Naive B cell (primary cell): ENCODE results near the gene UMOD. TPM values are rescaled to one million over a fixed set of nuclear protein-coding genes. Genes with fewer than 3 reads are reported as not detected.
"Not testable (repeated sequence)": the region's sequence is repeated elsewhere in the genome, so short reads cannot be mapped to it uniquely, and the experiment has no call there.

Experiments used
- ATAC-seq, 2 donors: fragments of 150-1000 bp; cut with Tn5 transposase; 2 replicates each; pipeline ENCODE4 v1.10.0; 2021; ENCODE audit warnings: low read depth in 2 of 2, mild to moderate bottlenecking in 2 of 2, moderate library complexity in 2 of 2
- DNase-seq: peaks from one replicate; pipeline ENCODE4 v3.0.0; 2022
- H3K27ac Mint-ChIP-seq, 6 donors: one replicate each; pipeline ENCODE4 v1.8.0; 2020 to 2022; ENCODE audit warnings: mild to moderate bottlenecking in 6 of 6, mixed read lengths in 6 of 6, moderate library complexity in 5 of 6, inconsistent platforms in 2 of 6
- H3K27me3 Mint-ChIP-seq, 3 donors: one replicate each; pipeline ENCODE4 v1.8.0; 2021 to 2022; ENCODE audit warnings: mixed read lengths in 3 of 3, mild to moderate bottlenecking in 1 of 3
- H3K36me3 Mint-ChIP-seq, 2 donors: one replicate each; pipeline ENCODE4 v1.8.0; 2020 to 2022; ENCODE audit warnings: mixed read lengths in 2 of 2, inconsistent platforms in 1 of 2, mild to moderate bottlenecking in 1 of 2
- H3K4me1 Mint-ChIP-seq, 3 donors: one replicate each; pipeline ENCODE4 v1.8.0; 2020 to 2022; ENCODE audit warnings: mixed read lengths in 3 of 3, inconsistent platforms in 1 of 3, mild to moderate bottlenecking in 1 of 3, moderate library complexity in 1 of 3
- H3K4me3 Mint-ChIP-seq, 8 donors: one replicate each; pipeline ENCODE4 v1.8.0; 2020 to 2022; ENCODE audit warnings: mild to moderate bottlenecking in 8 of 8, mixed read lengths in 8 of 8, moderate library complexity in 8 of 8, inconsistent platforms in 2 of 8
- H3K9me3 Mint-ChIP-seq, 7 donors: one replicate each; pipeline ENCODE4 v1.8.0; 2020 to 2022; ENCODE audit warnings: mixed read lengths in 7 of 7, mild to moderate bottlenecking in 5 of 7, inconsistent platforms in 2 of 7, moderate library complexity in 1 of 7
- polyA plus RNA-seq, 6 donors: library from polyadenylated mRNA; unstranded; fragments of 300-500 nt; fragmentation: Illumina TruSeq; gene quantifications; one replicate each; pipeline ENCODE4 v1.2.3, GENCODE V29; 2021; ENCODE audit warnings: low read depth in 6 of 6

UMOD gene
- polyA plus RNA-seq, 6 donors from 2014 or later: not detected

DNA sequence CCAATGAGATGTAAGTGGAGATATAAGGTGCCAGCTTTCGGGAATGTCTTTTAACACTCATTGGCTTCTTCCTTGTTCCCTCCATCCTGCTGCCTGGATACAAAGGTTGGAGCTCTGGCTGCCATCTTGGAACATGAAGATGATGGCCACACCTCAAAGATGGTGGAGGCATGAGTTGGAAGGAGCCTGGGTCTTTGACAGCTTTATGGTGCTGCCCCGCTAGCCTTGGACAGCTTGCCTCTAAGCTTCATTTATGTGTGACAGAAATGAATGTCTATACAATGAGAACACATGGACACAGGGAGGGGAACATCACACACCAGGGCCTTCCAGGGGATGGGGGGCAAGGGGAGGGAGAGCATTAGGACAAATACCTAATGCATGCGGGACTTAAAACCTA is 38.8 kb downstream of the UMOD start:
- H3K27me3 Mint-ChIP-seq: peaks cover 9 to 10% (median 9%) of the 10 kb centered on the region in 3 donors
- H3K27ac Mint-ChIP-seq: no peak overlapping the region
- H3K4me3 Mint-ChIP-seq: no peak overlapping the region
- no peaks in the 10 kb centered on the region for H3K9me3 Mint-ChIP-seq
- no peaks in the 10 kb centered on the region for H3K36me3 Mint-ChIP-seq
- no peaks in the 10 kb centered on the region for H3K4me1 Mint-ChIP-seq
- DNase-seq (no peak), ATAC-seq (no peak)

DNA sequence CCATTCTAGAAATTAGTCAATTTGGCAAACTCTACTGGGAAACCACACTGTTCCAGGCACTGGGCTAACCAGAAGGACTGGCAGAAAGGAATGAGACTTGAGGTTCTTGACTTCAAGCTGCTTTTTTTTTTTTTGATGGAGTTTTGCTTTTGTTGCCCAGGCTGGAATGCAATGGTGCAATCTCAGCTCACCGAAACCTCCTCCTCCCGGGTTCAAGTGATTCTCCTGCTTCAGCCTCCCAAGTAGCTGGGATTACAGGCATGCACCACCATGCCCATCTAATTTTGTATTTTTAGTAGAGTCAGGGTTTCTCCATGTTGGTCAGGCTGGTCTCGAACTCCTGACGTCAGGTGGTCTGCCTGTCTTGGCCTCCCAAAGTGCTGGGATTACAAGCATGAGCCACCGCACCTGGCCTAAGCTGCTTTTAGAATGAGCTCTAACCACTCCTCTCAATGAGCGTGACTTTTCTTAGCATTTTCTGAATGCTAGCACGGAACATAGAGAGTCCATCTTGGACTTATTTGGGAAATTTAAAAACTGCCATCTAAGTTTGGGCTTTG is 39.9 kb downstream of the UMOD start:
- not testable (repeated sequence) for DNase-seq, H3K27ac Mint-ChIP-seq, H3K4me1 Mint-ChIP-seq, H3K4me3 Mint-ChIP-seq, ATAC-seq, H3K9me3 Mint-ChIP-seq, H3K36me3 Mint-ChIP-seq
- peaks cover 9 to 15% (median 10%) of the 10 kb centered on the region in 3 donors for H3K27me3 Mint-ChIP-seq

GRCh38 chr16:20311548-20311947 is 41.0 kb downstream of the UMOD start:
- ATAC-seq: no peak
- no peaks in the 10 kb centered on the region for H3K36me3 Mint-ChIP-seq
- H3K9me3 Mint-ChIP-seq: no peaks in the 10 kb centered on the region
- no peak overlapping the region for H3K4me3 Mint-ChIP-seq
- H3K4me1 Mint-ChIP-seq: no peaks in the 10 kb centered on the region
- no peak for DNase-seq
- H3K27ac Mint-ChIP-seq: no peak overlapping the region
- H3K27me3 Mint-ChIP-seq: peaks cover 9% of the 10 kb centered on the region in 3 donors

GRCh38 chr16:20310421-20311395 is 41.8 kb downstream of the UMOD start:
- Mint-ChIP-seq H3K27ac (no peak overlapping the region), H3K9me3 (no peaks in the 10 kb centered on the region), H3K4me1 (no peaks in the 10 kb centered on the region), H3K4me3 (no peak overlapping the region), H3K27me3 (peaks cover 9 to 12% (median 11%) of the 10 kb centered on the region in 3 donors), H3K36me3 (no peaks in the 10 kb centered on the region)
- ATAC-seq (no peak), DNase-seq (no peak)

DNA sequence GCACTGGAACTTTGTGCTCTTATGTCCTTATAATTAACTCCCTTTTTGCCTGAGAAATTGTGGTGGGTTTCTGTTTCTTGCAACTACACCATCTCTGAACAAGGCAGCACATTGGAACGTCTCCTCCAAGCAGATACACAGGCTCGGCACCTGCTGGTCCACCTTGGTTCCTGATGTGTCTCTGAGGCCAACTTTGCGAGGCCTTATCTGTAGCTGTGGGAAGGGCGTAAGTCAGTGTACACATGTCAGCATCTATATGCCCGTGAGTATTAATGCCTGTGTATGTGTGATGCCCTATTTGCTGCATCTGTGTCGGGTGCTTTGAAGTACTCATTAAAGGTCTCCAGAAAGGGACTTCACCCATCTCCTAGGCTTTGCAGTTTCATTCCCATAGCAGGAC is 42.7 kb downstream of the UMOD start:
- ATAC-seq (no peak), DNase-seq (no peak)
- Mint-ChIP-seq H3K27me3 (peaks cover 9 to 17% (median 12%) of the 10 kb centered on the region in 3 donors), H3K9me3 (no peaks in the 10 kb centered on the region), H3K4me1 (no peaks in the 10 kb centered on the region), H3K27ac (no peak overlapping the region), H3K4me3 (no peak overlapping the region), H3K36me3 (no peaks in the 10 kb centered on the region)

DNA sequence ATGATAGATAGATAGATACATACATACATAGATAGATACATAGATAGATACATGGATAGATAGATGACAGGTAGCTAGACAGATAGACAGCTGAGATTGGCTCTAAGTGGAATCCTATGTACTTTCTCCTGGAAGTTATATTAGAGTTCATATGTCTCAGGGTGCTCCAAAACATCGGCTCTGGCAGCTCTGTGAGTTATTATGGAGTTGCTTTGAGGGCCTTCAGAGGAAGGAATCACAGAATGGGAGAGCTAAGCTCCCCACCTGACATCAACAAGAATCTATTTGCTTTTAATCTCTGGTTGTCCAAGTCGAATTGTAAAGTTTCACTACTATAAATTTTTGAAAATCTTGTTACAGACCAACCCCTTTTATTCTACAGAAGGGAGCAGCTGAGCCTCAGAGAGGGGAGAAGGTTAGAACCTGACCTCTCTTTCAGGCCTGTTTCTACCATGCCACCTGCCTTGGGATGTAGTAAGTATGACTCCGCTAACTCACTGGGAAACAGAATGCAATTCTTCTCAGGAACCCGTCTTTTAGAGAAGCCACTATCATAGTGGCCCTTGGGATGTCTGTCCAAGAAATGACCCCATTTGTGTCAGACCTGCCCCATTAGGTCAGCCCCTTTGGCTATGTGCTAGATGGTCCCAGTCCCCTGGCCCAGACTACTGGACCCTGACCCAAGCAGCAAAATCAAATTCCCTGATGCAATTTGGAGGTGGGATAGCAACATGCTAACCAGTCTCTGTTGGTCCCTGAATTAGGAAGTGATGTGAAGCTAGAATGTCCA is 43.5 kb downstream of the UMOD start:
- no peak overlapping the region for H3K4me3 Mint-ChIP-seq
- no peaks in the 10 kb centered on the region for H3K36me3 Mint-ChIP-seq
- H3K9me3 Mint-ChIP-seq: no peaks in the 10 kb centered on the region
- no peak overlapping the region for H3K27ac Mint-ChIP-seq
- H3K27me3 Mint-ChIP-seq: peaks cover 9 to 17% (median 12%) of the 10 kb centered on the region in 3 donors
- ATAC-seq: no peak
- no peak for DNase-seq
- no peaks in the 10 kb centered on the region for H3K4me1 Mint-ChIP-seq

DNA sequence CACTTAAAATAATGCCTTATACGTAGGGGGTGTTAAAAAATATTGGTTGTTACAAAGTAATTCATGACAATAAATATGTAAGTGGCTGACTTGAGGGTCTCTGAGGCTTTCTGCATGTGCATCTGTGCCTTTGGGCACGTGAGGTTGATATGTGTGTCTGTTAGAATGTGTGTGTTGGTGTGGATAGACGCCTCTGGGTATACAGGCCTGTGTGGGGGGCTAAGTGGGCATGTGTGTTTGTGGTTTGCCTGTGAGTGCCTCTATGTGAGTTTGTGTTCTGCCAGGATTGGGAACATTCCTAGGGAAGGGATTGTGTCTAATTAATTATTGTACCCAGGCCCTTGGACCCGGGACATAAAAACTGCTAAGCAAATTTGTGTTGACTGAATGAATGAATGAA is 44.2 kb downstream of the UMOD start:
- peaks cover 8 to 15% (median 12%) of the 10 kb centered on the region in 3 donors for H3K27me3 Mint-ChIP-seq
- no peak overlapping the region for H3K27ac Mint-ChIP-seq
- DNase-seq (no peak), ATAC-seq (no peak)
- no peaks in the 10 kb centered on the region for H3K36me3 Mint-ChIP-seq
- no peak overlapping the region for H3K4me3 Mint-ChIP-seq
- no peaks in the 10 kb centered on the region for H3K9me3 Mint-ChIP-seq
- no peaks in the 10 kb centered on the region for H3K4me1 Mint-ChIP-seq

- Mint-ChIP-seq H3K27ac (no peak overlapping the region), H3K9me3 (no peaks in the 10 kb centered on the region), H3K36me3 (no peaks in the 10 kb centered on the region), H3K4me3 (no peak overlapping the region), H3K27me3 (peaks cover 10 to 12% (median 12%) of the 10 kb centered on the region in 3 donors), H3K4me1 (no peaks in the 10 kb centered on the region)
- no peak for ATAC-seq
- no peak for DNase-seq
Observed at GRCh38 chr16:20307791-20308190, 44.7 kb downstream of the UMOD start.

GRCh38 chr16:20307240-20307671 is 45.3 kb downstream of the UMOD start:
- Mint-ChIP-seq H3K4me3 (no peak overlapping the region), H3K27me3 (peaks cover 10 to 12% (median 12%) of the 10 kb centered on the region in 3 donors), H3K27ac (no peak overlapping the region), H3K9me3 (no peaks in the 10 kb centered on the region), H3K36me3 (no peaks in the 10 kb centered on the region), H3K4me1 (no peaks in the 10 kb centered on the region)
- ATAC-seq: no peak
- no peak for DNase-seq

DNA sequence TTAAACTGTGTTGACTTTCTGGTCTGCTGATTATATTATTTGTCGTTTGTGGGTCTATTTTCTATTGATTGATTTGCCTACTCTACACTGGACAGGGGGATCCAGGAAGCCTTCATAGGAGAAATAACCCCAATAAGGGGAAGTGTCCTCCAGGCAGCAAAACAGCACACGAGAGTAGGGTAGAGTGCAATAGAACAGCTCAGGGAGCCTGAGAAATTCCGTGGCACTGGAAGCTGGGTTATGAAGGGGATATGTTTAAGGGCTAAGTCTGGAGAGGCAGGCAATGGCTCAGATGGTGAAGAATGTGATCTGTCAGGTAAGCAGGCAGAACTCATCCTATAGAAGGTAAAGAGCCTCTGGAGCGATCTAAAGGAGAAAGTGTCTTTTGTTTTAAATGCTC is 46.1 kb downstream of the UMOD start:
- Mint-ChIP-seq H3K36me3 (no peaks in the 10 kb centered on the region), H3K4me1 (no peaks in the 10 kb centered on the region), H3K27me3 (peaks cover 10 to 12% (median 12%) of the 10 kb centered on the region in 3 donors), H3K27ac (no peak overlapping the region), H3K4me3 (no peak overlapping the region), H3K9me3 (no peaks in the 10 kb centered on the region)
- no peak for ATAC-seq
- no peak for DNase-seq

DNA sequence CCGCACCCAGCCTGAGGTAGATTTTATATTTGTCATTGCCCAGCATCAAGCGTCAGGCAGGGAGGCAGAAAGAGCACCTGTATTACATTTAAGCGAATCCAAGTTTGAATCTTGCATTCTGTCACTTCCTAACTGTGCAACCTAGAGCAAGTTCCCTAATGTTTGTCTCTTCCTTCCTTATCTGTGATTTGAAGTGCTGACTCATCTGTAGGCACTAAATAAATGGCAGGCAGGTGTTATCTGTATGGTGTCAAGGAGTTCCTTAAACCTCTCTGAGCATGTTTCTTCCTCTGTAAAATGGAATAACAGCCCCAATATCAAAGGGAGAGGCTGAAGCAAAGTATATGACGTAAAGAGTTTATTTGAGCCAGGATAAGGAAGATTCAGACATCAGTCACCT is 49.5 kb downstream of the UMOD start:
- Mint-ChIP-seq H3K27me3 (peaks cover 22 to 35% (median 27%) of the 10 kb centered on the region in 3 donors), H3K9me3 (peaks cover 0 to 7% (median under 1%) of the 10 kb centered on the region in 7 donors), H3K4me1 (no peaks in the 10 kb centered on the region), H3K36me3 (no peaks in the 10 kb centered on the region), H3K27ac (no peak overlapping the region), H3K4me3 (no peak overlapping the region)
- DNase-seq (no peak), ATAC-seq (no peak)

- H3K9me3 Mint-ChIP-seq: peaks cover 0 to 7% (median 3%) of the 10 kb centered on the region in 7 donors
- no peaks in the 10 kb centered on the region for H3K36me3 Mint-ChIP-seq
- no peak overlapping the region for H3K4me3 Mint-ChIP-seq
- peaks cover 22 to 38% (median 29%) of the 10 kb centered on the region in 3 donors for H3K27me3 Mint-ChIP-seq
- H3K27ac Mint-ChIP-seq: no peak overlapping the region
- no peaks in the 10 kb centered on the region for H3K4me1 Mint-ChIP-seq
- ATAC-seq (no peak), DNase-seq (no peak)
Observed at GRCh38 chr16:20302389-20302788, 50.1 kb downstream of the UMOD start.

DNA sequence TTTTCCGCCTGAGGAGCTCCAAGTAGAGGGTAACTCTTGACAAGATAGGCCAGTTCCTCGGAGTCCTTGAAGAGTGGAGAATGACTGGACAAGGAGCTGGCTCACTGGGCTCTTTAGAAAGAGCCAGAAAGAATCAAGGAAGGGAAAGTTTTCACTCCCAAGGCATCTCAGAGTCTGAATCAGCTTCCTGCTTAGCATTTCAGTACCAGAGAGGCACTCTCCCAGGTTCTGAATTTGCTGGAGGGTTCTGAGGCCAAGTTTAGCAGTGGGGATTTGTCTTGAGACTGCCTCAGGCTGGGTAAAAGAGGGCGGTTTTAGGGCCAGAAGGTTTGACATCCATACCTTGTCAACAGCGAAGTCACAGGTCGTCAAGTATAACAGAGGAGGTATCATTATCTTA is 50.7 kb downstream of the UMOD start:
- no peaks in the 10 kb centered on the region for H3K4me1 Mint-ChIP-seq
- ATAC-seq: no peak
- H3K9me3 Mint-ChIP-seq: peaks cover 0 to 7% (median 3%) of the 10 kb centered on the region in 7 donors
- no peak overlapping the region for H3K27ac Mint-ChIP-seq
- H3K36me3 Mint-ChIP-seq: no peaks in the 10 kb centered on the region
- peak overlapping the region in 1 of 8 donors; percentile 41 for H3K4me3 Mint-ChIP-seq
- H3K27me3 Mint-ChIP-seq: peaks cover 22 to 38% (median 29%) of the 10 kb centered on the region in 3 donors
- DNase-seq: no peak
